OCI-LY7 (cell line): ENCODE data around the gene DCLK3.

Source experiments
- CTCF ChIP-seq: fragments of 200-600 bp; sonication (generic); conservative IDR thresholded peaks from 2 replicates; pipeline ENCODE4 v1.5.1; 2014; ENCODE audit warnings: mild to moderate bottlenecking, antibody characterized with exemption, low read length, moderate library complexity, mixed read lengths
- EZH2phosphoT487 ChIP-seq: fragments of 200-600 bp; sonication (generic); IDR thresholded peaks from 2 replicates; pipeline ENCODE4 v1.6.1; 2018; ENCODE audit warnings: low read depth, borderline replicate concordance, mild to moderate bottlenecking, mixed run types, antibody characterized with exemption, low read length, moderate library complexity, mixed read lengths

- no peak for TF ChIP-seq EZH2phosphoT487
- TF ChIP-seq CTCF, result no peak
These were observed 54.5 kb downstream of the DCLK3 start for GRCh38 chr3:36709826-36710365.
